Thoracic aorta (tissue), 2 donors: ENCODE measurements around the gene ZRANB3. TPM values are rescaled to one million over a fixed set of nuclear protein-coding genes. Genes with fewer than 3 reads are reported as not detected.

Experiments
- ATAC-seq: fragments of 150-250 bp; one replicate; pipeline ENCODE4 v1.8.0; 2017; ENCODE audit warnings: low read depth; ENCODE audit not compliant: insufficient number of reproducible peaks, low FRiP score
- DNase-seq: peaks from one replicate; pipeline ENCODE4 v3.0.0-alpha.2; 2020; ENCODE audit warnings: low spot score
- H3K27ac ChIP-seq, 2 donors: fragments of 200-600 bp; sonication (generic); 1 replicate in 1 of 2; 2 replicates in 1 of 2; pipeline ENCODE4 v1.5.1; 2016; ENCODE audit warnings: mild to moderate bottlenecking in 2 of 2, moderate library complexity in 2 of 2
- H3K27me3 ChIP-seq: fragments of 200-600 bp; sonication (generic); replicated peaks from 2 replicates; pipeline ENCODE4 v1.6.0; 2016; ENCODE audit warnings: mild to moderate bottlenecking; ENCODE audit not compliant: insufficient read depth
- H3K36me3 ChIP-seq: fragments of 200-600 bp; sonication (generic); one replicate; pipeline ENCODE4 v1.5.1; 2016
- H3K4me1 ChIP-seq, 2 donors: fragments of 200-600 bp; sonication (generic); 1 replicate in 1 of 2; 2 replicates in 1 of 2; pipeline versions ENCODE4 v1.5.1 to v1.6.0; 2016; ENCODE audit warnings: low read depth in 2 of 2, mild to moderate bottlenecking in 1 of 2; ENCODE audit not compliant: control insufficient read depth in 1 of 2
- H3K4me3 ChIP-seq: fragments of 200-600 bp; sonication (generic); 2 replicates; pipeline ENCODE4 v1.5.1; 2016; ENCODE audit warnings: mild to moderate bottlenecking
- H3K9me3 ChIP-seq: fragments of 200-600 bp; sonication (generic); 2 replicates; pipeline ENCODE4 v1.5.1; 2016
- CTCF ChIP-seq: fragments of 200-600 bp; sonication (generic); IDR thresholded peaks from one replicate; pipeline ENCODE4 v1.5.1; 2019; ENCODE audit warnings: antibody characterized with exemption
- total RNA-seq, 2 donors: library from RNA; depleted of rRNA; stranded (reverse); fragments of >200 nt; gene quantifications; one replicate each; pipeline versions ENCODE4 v1.1.0 to v1.2.3, GENCODE V29; 2016

ZRANB3 gene
- total RNA-seq, 2 donors from 2014 or later = 3.2 to 4.2 TPM

- no peaks in the 10 kb centered on the region for H3K9me3 ChIP-seq
- H3K36me3 ChIP-seq = no peaks in the 10 kb centered on the region
- H3K27ac ChIP-seq = no peak overlapping the region
- ATAC-seq (no peak), DNase-seq (no peak)
- no peaks in the 10 kb centered on the region for H3K4me1 ChIP-seq
- TF ChIP-seq CTCF = no peak
- H3K4me3 ChIP-seq = no peak overlapping the region
- no peaks in the 10 kb centered on the region for H3K27me3 ChIP-seq
Observed at GRCh38 chr2:135271006-135271405, 260.0 kb downstream of the ZRANB3 start.

- Histone ChIP-seq H3K9me3 (no peaks in the 10 kb centered on the region), H3K27ac (no peak overlapping the region), H3K4me3 (no peak overlapping the region), H3K36me3 (no peaks in the 10 kb centered on the region), H3K27me3 (no peaks in the 10 kb centered on the region), H3K4me1 (no peaks in the 10 kb centered on the region)
- ATAC-seq (no peak), DNase-seq (no peak)
- TF ChIP-seq CTCF = no peak
Observed at GRCh38 chr2:135265960-135266490, 265.0 kb downstream of the ZRANB3 start.

- Histone ChIP-seq H3K27me3 (no peaks in the 10 kb centered on the region), H3K4me3 (no peak overlapping the region), H3K4me1 (no peaks in the 10 kb centered on the region), H3K27ac (no peak overlapping the region), H3K36me3 (no peaks in the 10 kb centered on the region), H3K9me3 (no peaks in the 10 kb centered on the region)
- DNase-seq (no peak), ATAC-seq (no peak)
- TF ChIP-seq CTCF = no peak
Observed at GRCh38 chr2:135259123-135259522, 271.9 kb downstream of the ZRANB3 start.

GRCh38 chr2:135258193-135258592 lies 272.8 kb downstream of the ZRANB3 start:
- DNase-seq (no peak), ATAC-seq (no peak)
- H3K4me1 ChIP-seq = no peaks in the 10 kb centered on the region
- H3K27ac ChIP-seq = no peak overlapping the region
- TF ChIP-seq CTCF = no peak
- H3K4me3 ChIP-seq = no peak overlapping the region
- no peaks in the 10 kb centered on the region for H3K27me3 ChIP-seq
- H3K9me3 ChIP-seq = no peaks in the 10 kb centered on the region
- no peaks in the 10 kb centered on the region for H3K36me3 ChIP-seq

- TF ChIP-seq CTCF = no peak
- Histone ChIP-seq H3K9me3 (no peaks in the 10 kb centered on the region), H3K4me3 (no peak overlapping the region), H3K4me1 (no peaks in the 10 kb centered on the region), H3K27me3 (no peaks in the 10 kb centered on the region), H3K27ac (no peak overlapping the region), H3K36me3 (no peaks in the 10 kb centered on the region)
- DNase-seq (no peak), ATAC-seq (no peak)
Observed at GRCh38 chr2:135257383-135258090, 273.5 kb downstream of the ZRANB3 start.
